GM12864 (cell line): ENCODE measurements around the gene CIAPIN1.

ENCODE experiments used
- DNase-seq: peaks from one replicate; pipeline ENCODE4 v3.0.0-alpha.2; 2011; ENCODE audit warnings: low read depth
- H3K4me3 ChIP-seq: 2 replicates; pipeline ENCODE4 v1.5.1; 2011; ENCODE audit warnings: mild to moderate bottlenecking, low read depth, low read length, control low read depth
- CTCF ChIP-seq: IDR thresholded peaks from 2 replicates; pipeline ENCODE4 v1.5.1; 2011; ENCODE audit warnings: low read depth, mild to moderate bottlenecking, moderate library complexity, low read length, control low read depth, inconsistent platforms; ENCODE audit errors: missing control alignments

Gene CIAPIN1

GRCh38 chr16:57475711-57476339 lies 28.6 kb upstream of the CIAPIN1 start:
- DNase-seq: peak; percentile 41
- H3K4me3 ChIP-seq: no peak overlapping the region

GRCh38 chr16:57474671-57475661 lies 27.8 kb upstream of the CIAPIN1 start:
- no peak overlapping the region for H3K4me3 ChIP-seq
- no peak for DNase-seq
- TF ChIP-seq CTCF: no peak

More at GRCh38 chr16:57475711-57476339, 28.6 kb upstream of the CIAPIN1 start:
- TF ChIP-seq CTCF: peak; percentile 95

- DNase-seq: no peak
- no peak for TF ChIP-seq CTCF
- H3K4me3 ChIP-seq: no peak overlapping the region
Observed at GRCh38 chr16:57473906-57474305, 26.7 kb upstream of the CIAPIN1 start.

- TF ChIP-seq CTCF: no peak
- DNase-seq: no peak
- no peak overlapping the region for H3K4me3 ChIP-seq
Observed at GRCh38 chr16:57473176-57473840, 26.1 kb upstream of the CIAPIN1 start.

GRCh38 chr16:57472665-57473060 lies 25.5 kb upstream of the CIAPIN1 start:
- no peak overlapping the region for H3K4me3 ChIP-seq
- DNase-seq: no peak

More at GRCh38 chr16:57472665-57473060, 25.5 kb upstream of the CIAPIN1 start:
- no peak for TF ChIP-seq CTCF
